ENCODE data around the gene ADA.

DNA sequence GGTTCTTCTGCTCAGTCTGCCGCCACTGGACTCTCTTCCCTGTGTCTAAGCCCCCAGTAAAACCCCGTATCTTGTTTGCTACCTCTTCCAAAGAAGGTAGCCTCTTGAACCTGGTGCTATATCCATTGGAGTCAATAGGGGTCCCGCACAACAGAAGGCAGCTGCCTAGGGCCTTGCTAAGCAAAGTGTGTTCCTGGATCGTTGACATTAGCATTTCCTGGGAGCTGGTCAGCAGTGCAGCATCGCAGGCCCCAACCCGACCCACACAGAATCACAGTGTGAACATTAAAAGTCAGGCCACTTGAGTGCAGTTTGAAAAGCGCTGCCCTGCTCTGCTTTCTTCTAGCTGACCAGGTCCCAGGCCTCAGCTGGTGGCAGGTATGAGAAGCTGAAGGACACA, 2.9 kb downstream of the ADA start:
- TF ChIP-seq EZH2phosphoT487 (IDR thresholded peaks at IDR 0.05; ENCODE audit: borderline replicate concordance, low read length), result no peak
- TF ChIP-seq, protein P1, sequence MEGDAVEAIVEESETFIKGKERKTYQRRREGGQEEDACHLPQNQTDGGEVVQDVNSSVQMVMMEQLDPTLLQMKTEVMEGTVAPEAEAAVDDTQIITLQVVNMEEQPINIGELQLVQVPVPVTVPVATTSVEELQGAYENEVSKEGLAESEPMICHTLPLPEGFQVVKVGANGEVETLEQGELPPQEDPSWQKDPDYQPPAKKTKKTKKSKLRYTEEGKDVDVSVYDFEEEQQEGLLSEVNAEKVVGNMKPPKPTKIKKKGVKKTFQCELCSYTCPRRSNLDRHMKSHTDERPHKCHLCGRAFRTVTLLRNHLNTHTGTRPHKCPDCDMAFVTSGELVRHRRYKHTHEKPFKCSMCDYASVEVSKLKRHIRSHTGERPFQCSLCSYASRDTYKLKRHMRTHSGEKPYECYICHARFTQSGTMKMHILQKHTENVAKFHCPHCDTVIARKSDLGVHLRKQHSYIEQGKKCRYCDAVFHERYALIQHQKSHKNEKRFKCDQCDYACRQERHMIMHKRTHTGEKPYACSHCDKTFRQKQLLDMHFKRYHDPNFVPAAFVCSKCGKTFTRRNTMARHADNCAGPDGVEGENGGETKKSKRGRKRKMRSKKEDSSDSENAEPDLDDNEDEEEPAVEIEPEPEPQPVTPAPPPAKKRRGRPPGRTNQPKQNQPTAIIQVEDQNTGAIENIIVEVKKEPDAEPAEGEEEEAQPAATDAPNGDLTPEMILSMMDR (IDR thresholded peaks at IDR 0.05; ENCODE audit: low read depth, low read length, poor library complexity, severe bottlenecking), result no peak

Measured in DOHH2 (cell line).